ENCODE results near the gene ZNF335.

ZNF335 gene

GRCh38 chr20:45965169-45966002 lies 6.6 kb downstream of the ZNF335 start:
- no peak for DNase-seq (ENCODE audit: extremely low spot score)
- TF ChIP-seq FOXA1 (IDR thresholded peaks at IDR 0.05), result no peak
- no peak for TF ChIP-seq PKNOX1 (IDR thresholded peaks at IDR 0.05)
- TF ChIP-seq SUZ12 (IDR thresholded peaks at IDR 0.05), result no peak
- no peak for TF ChIP-seq FOXK2 (IDR thresholded peaks at IDR 0.05)
- no peak for TF ChIP-seq CTBP1 (IDR thresholded peaks at IDR 0.05; ENCODE audit: borderline replicate concordance)
- no peak for TF ChIP-seq LEF1 (IDR thresholded peaks at IDR 0.05; ENCODE audit: borderline replicate concordance)
- TF ChIP-seq TARDBP (IDR thresholded peaks at IDR 0.05), result no peak
- TF ChIP-seq ARNT (IDR thresholded peaks at IDR 0.05), result no peak
- POLR2A ChIA-PET, result interaction anchor here (1.4 kb wide), 1 partner anchor 17 kb away, joined by 3 read pairs; no protein-coding TSS in a partner anchor
- CTCF ChIA-PET, result interaction anchor here (0.5 kb wide), 1 partner anchor 373 kb away, joined by 5 read pairs; no protein-coding TSS in a partner anchor

GRCh38 chr20:45964006-45964400 lies 8.0 kb downstream of the ZNF335 start:
- TF ChIP-seq TARDBP (IDR thresholded peaks at IDR 0.05) (no peak), CTBP1 (IDR thresholded peaks at IDR 0.05; ENCODE audit: borderline replicate concordance) (no peak), ELF4 (IDR thresholded peaks at IDR 0.05) (no peak), PKNOX1 (IDR thresholded peaks at IDR 0.05) (no peak), FOXA1 (IDR thresholded peaks at IDR 0.05) (no peak), FOXK2 (IDR thresholded peaks at IDR 0.05) (no peak), LEF1 (IDR thresholded peaks at IDR 0.05; ENCODE audit: borderline replicate concordance) (no peak), NFRKB (IDR thresholded peaks at IDR 0.05) (no peak), ARNT (IDR thresholded peaks at IDR 0.05) (no peak), HDGF (IDR thresholded peaks at IDR 0.05; ENCODE audit: borderline replicate concordance) (no peak), FOXM1 (IDR thresholded peaks at IDR 0.05; ENCODE audit: borderline replicate concordance) (no peak), SUZ12 (IDR thresholded peaks at IDR 0.05) (no peak), SP1 (IDR thresholded peaks at IDR 0.05) (no peak), BHLHE40 (IDR thresholded peaks at IDR 0.05; ENCODE audit: borderline replicate concordance) (no peak), L3MBTL2 (conservative IDR thresholded peaks at IDR 0.05) (no peak), ZNF384 (IDR thresholded peaks at IDR 0.05) (no peak)
- no peak for DNase-seq (ENCODE audit: extremely low spot score)
- ChIA-PET POLR2A (interaction anchor here (1.1 kb wide), 1 partner anchor 83 kb away, joined by 3 read pairs; the partner anchor contains the start of gene ZSWIM1), CTCF (no interaction called here)

- CTCF ChIA-PET, result interaction anchor here (0.7 kb wide), 1 partner anchor 138 kb away, joined by 3 read pairs; no protein-coding TSS in a partner anchor
- POLR2A ChIA-PET, result interaction anchor here (1.1 kb wide), 1 partner anchor 83 kb away, joined by 3 read pairs; the partner anchor contains the start of gene ZSWIM1
- TF ChIP-seq ARNT (IDR thresholded peaks at IDR 0.05) (no peak), NFRKB (IDR thresholded peaks at IDR 0.05) (no peak), L3MBTL2 (conservative IDR thresholded peaks at IDR 0.05) (no peak), FOXA1 (IDR thresholded peaks at IDR 0.05) (no peak), ZNF384 (IDR thresholded peaks at IDR 0.05) (no peak), FOXM1 (IDR thresholded peaks at IDR 0.05; ENCODE audit: borderline replicate concordance) (no peak), LEF1 (IDR thresholded peaks at IDR 0.05; ENCODE audit: borderline replicate concordance) (no peak), ELF4 (IDR thresholded peaks at IDR 0.05) (no peak), FOXK2 (IDR thresholded peaks at IDR 0.05) (no peak), TARDBP (IDR thresholded peaks at IDR 0.05) (no peak), BHLHE40 (IDR thresholded peaks at IDR 0.05; ENCODE audit: borderline replicate concordance) (no peak), PKNOX1 (IDR thresholded peaks at IDR 0.05) (no peak), HDGF (IDR thresholded peaks at IDR 0.05; ENCODE audit: borderline replicate concordance) (no peak), CTBP1 (IDR thresholded peaks at IDR 0.05; ENCODE audit: borderline replicate concordance) (no peak), SP1 (IDR thresholded peaks at IDR 0.05) (no peak), SUZ12 (IDR thresholded peaks at IDR 0.05) (no peak)
- DNase-seq (ENCODE audit: extremely low spot score), result no peak
Observed at GRCh38 chr20:45963059-45964005, 8.7 kb downstream of the ZNF335 start.

GRCh38 chr20:45962031-45962755 lies 9.8 kb downstream of the ZNF335 start:
- ChIA-PET CTCF (interaction anchor here (1.2 kb wide), 1 partner anchor 25 kb away, joined by 3 read pairs; no protein-coding TSS in a partner anchor), POLR2A (interaction anchor here (1.3 kb wide), 1 partner anchor 13 kb away, joined by 7 read pairs; no protein-coding TSS in a partner anchor)
- TF ChIP-seq ARNT (IDR thresholded peaks at IDR 0.05) (no peak), FOXK2 (IDR thresholded peaks at IDR 0.05) (no peak), PKNOX1 (IDR thresholded peaks at IDR 0.05) (no peak), FOXM1 (IDR thresholded peaks at IDR 0.05; ENCODE audit: borderline replicate concordance) (no peak), TARDBP (IDR thresholded peaks at IDR 0.05) (no peak), CTBP1 (IDR thresholded peaks at IDR 0.05; ENCODE audit: borderline replicate concordance) (no peak), LEF1 (IDR thresholded peaks at IDR 0.05; ENCODE audit: borderline replicate concordance) (no peak), FOXA1 (IDR thresholded peaks at IDR 0.05) (no peak), ELF4 (IDR thresholded peaks at IDR 0.05) (no peak), L3MBTL2 (conservative IDR thresholded peaks at IDR 0.05) (no peak), BHLHE40 (IDR thresholded peaks at IDR 0.05; ENCODE audit: borderline replicate concordance) (no peak), HDGF (IDR thresholded peaks at IDR 0.05; ENCODE audit: borderline replicate concordance) (no peak), NFRKB (IDR thresholded peaks at IDR 0.05) (no peak), SP1 (IDR thresholded peaks at IDR 0.05) (no peak), ZNF384 (IDR thresholded peaks at IDR 0.05) (no peak), SUZ12 (IDR thresholded peaks at IDR 0.05) (no peak)
- DNase-seq (ENCODE audit: extremely low spot score), result no peak

Data from HEK293T (cell line).